HG02798 (cell line): ENCODE measurements around the gene CARMIL1.
A peak's percentile ranks its signal among the peaks of the same experiment; 100 is the strongest.

Source experiments
- ATAC-seq: cut with Tn5 transposase; IDR thresholded peaks from one replicate; pipeline ENCODE4 v1.9.1; 2021; ENCODE audit warnings: mild to moderate bottlenecking; ENCODE audit not compliant: unreplicated experiment, poor library complexity

The CARMIL1 gene

GRCh38 chr6:25488156-25488555, 209.0 kb downstream of the CARMIL1 start:
- no peak for ATAC-seq

GRCh38 chr6:25489399-25489798, 210.2 kb downstream of the CARMIL1 start:
- ATAC-seq = no peak

- ATAC-seq = peak; percentile 92
Observed at GRCh38 chr6:25490018-25490801, 211.0 kb downstream of the CARMIL1 start.

GRCh38 chr6:25492951-25493350, 213.8 kb downstream of the CARMIL1 start:
- no peak for ATAC-seq

- ATAC-seq = no peak
Observed at GRCh38 chr6:25494469-25494868, 215.3 kb downstream of the CARMIL1 start.

GRCh38 chr6:25497383-25498040, 218.3 kb downstream of the CARMIL1 start:
- ATAC-seq = no peak

GRCh38 chr6:25498505-25498904, 219.3 kb downstream of the CARMIL1 start:
- ATAC-seq = no peak

GRCh38 chr6:25499615-25500235, 220.6 kb downstream of the CARMIL1 start:
- no peak for ATAC-seq

- no peak for ATAC-seq
Observed at GRCh38 chr6:25503686-25504085, 224.5 kb downstream of the CARMIL1 start.

- ATAC-seq = no peak
Observed at GRCh38 chr6:25504661-25505060, 225.5 kb downstream of the CARMIL1 start.

GRCh38 chr6:25506020-25506419, 226.8 kb downstream of the CARMIL1 start:
- no peak for ATAC-seq

- ATAC-seq = no peak
Observed at GRCh38 chr6:25508051-25508450, 228.9 kb downstream of the CARMIL1 start.

GRCh38 chr6:25511376-25511775, 232.2 kb downstream of the CARMIL1 start:
- no peak for ATAC-seq

- ATAC-seq = no peak
Observed at GRCh38 chr6:25512560-25512959, 233.4 kb downstream of the CARMIL1 start.

- no peak for ATAC-seq
Observed at GRCh38 chr6:25519856-25520255, 240.7 kb downstream of the CARMIL1 start.

- ATAC-seq = no peak
Observed at GRCh38 chr6:25524542-25524941, 245.4 kb downstream of the CARMIL1 start.

GRCh38 chr6:25525078-25525477, 245.9 kb downstream of the CARMIL1 start:
- ATAC-seq = no peak

GRCh38 chr6:25534942-25535631, 255.9 kb downstream of the CARMIL1 start:
- no peak for ATAC-seq

GRCh38 chr6:25535632-25536225, 256.6 kb downstream of the CARMIL1 start:
- ATAC-seq = no peak

- no peak for ATAC-seq
Observed at GRCh38 chr6:25536781-25537180, 257.6 kb downstream of the CARMIL1 start.
